Caco-2 (cell line): ENCODE measurements around the gene ZNF511. TPM values are rescaled to one million over a fixed set of nuclear protein-coding genes. Genes with fewer than 3 reads are reported as not detected.

Source experiments
- BruUV-seq: library from RNA; stranded (reverse); fragments of 400-500 nt; replicated peaks from 2 replicates; lab custom pipeline; 2021; lab: Mats Ljungman, UMichigan
- CTCF ChIA-PET: fragments of 300-600 bp; sonication (Branson Sonifier 250); formaldehyde crosslinking; loops from one replicate; lab custom pipeline; 2022; ENCODE audit warnings: antibody characterized with exemption; lab: Charles Lee
- POLR2A ChIA-PET: fragments of 300-600 bp; sonication (Branson Sonifier 250); formaldehyde crosslinking; loops from one replicate; lab custom pipeline; 2022; ENCODE audit warnings: antibody characterized with exemption; lab: Charles Lee
- DNase-seq, 2 experiments: peaks; one replicate each; pipeline versions ENCODE4 v3.0.0 to v3.0.0-alpha.2; 2020 to 2022
- H3K27me3 ChIP-seq: replicated peaks from 2 replicates; pipeline ENCODE4 v1.6.0; 2011; ENCODE audit warnings: low read length; ENCODE audit not compliant: control insufficient read depth, insufficient read depth
- H3K36me3 ChIP-seq: 2 replicates; pipeline ENCODE4 v1.5.1; 2011; ENCODE audit warnings: low read length; ENCODE audit not compliant: control insufficient read depth, insufficient read depth
- H3K4me1 ChIP-seq: fragments of 250-450 bp; sonication (Bioruptor Pico); 2 replicates; pipeline ENCODE4 v1.5.1; 2020; ENCODE audit warnings: mild to moderate bottlenecking
- H3K4me3 ChIP-seq: 2 replicates; pipeline ENCODE4 v1.5.1; 2011; ENCODE audit warnings: low read depth, mild to moderate bottlenecking, control low read depth, low read length
- H3K9me3 ChIP-seq: fragments of 250-450 bp; sonication (Bioruptor Pico); 2 replicates; pipeline ENCODE4 v1.5.1; 2020; ENCODE audit warnings: mild to moderate bottlenecking, moderate library complexity
- H3K27ac Mint-ChIP-seq: one replicate; pipeline ENCODE4 v1.8.0; 2022; ENCODE audit warnings: mixed read lengths; ENCODE audit not compliant: unreplicated experiment
- H3K27me3 Mint-ChIP-seq: one replicate; pipeline ENCODE4 v1.8.0; 2022; ENCODE audit warnings: mixed read lengths; ENCODE audit not compliant: insufficient read depth, unreplicated experiment
- H3K36me3 Mint-ChIP-seq: one replicate; pipeline ENCODE4 v1.8.0; 2022; ENCODE audit warnings: mild to moderate bottlenecking, mixed read lengths; ENCODE audit not compliant: insufficient read depth, unreplicated experiment
- H3K4me1 Mint-ChIP-seq: one replicate; pipeline ENCODE4 v1.8.0; 2022; ENCODE audit warnings: low read depth, mixed read lengths; ENCODE audit not compliant: unreplicated experiment
- H3K4me3 Mint-ChIP-seq: one replicate; pipeline ENCODE4 v1.8.0; 2022; ENCODE audit warnings: mild to moderate bottlenecking, moderate library complexity, mixed read lengths; ENCODE audit not compliant: unreplicated experiment
- H3K9me3 Mint-ChIP-seq: one replicate; pipeline ENCODE4 v1.8.0; 2022; ENCODE audit warnings: mixed read lengths; ENCODE audit not compliant: unreplicated experiment
- intact Hi-C: fragments of 100-400 bp; cut with micrococcal nuclease; formaldehyde crosslinking; loops from one replicate; pipeline ENCODE4 v1.10.0; 2022; ENCODE audit not compliant: unreplicated experiment
- total RNA-seq: library from RNA; stranded (reverse); gene quantifications from 2 replicates; pipeline ENCODE4 v1.2.3, GENCODE V29; 2022
- TF ChIP-seq, protein P1 (sequence below), 2 experiments: fragments of 200-600 bp in 1 of 2; IDR thresholded peaks; 1 replicate in 1 of 2; 2 replicates in 1 of 2; pipeline versions ENCODE4 v1.5.1 to v1.8.0; 2011 to 2022; ENCODE audit warnings: antibody characterized with exemption in 1 of 2, control low read depth in 1 of 2, inconsistent platforms in 1 of 2, low read depth in 1 of 2, low read length in 1 of 2, mild to moderate bottlenecking in 1 of 2, moderate library complexity in 1 of 2; ENCODE audit not compliant: insufficient read depth in 1 of 2, severe bottlenecking in 1 of 2, unreplicated experiment in 1 of 2

The ZNF511 gene
- total RNA-seq, 1 experiment from 2014 or later, result 98.5 TPM

DNA sequence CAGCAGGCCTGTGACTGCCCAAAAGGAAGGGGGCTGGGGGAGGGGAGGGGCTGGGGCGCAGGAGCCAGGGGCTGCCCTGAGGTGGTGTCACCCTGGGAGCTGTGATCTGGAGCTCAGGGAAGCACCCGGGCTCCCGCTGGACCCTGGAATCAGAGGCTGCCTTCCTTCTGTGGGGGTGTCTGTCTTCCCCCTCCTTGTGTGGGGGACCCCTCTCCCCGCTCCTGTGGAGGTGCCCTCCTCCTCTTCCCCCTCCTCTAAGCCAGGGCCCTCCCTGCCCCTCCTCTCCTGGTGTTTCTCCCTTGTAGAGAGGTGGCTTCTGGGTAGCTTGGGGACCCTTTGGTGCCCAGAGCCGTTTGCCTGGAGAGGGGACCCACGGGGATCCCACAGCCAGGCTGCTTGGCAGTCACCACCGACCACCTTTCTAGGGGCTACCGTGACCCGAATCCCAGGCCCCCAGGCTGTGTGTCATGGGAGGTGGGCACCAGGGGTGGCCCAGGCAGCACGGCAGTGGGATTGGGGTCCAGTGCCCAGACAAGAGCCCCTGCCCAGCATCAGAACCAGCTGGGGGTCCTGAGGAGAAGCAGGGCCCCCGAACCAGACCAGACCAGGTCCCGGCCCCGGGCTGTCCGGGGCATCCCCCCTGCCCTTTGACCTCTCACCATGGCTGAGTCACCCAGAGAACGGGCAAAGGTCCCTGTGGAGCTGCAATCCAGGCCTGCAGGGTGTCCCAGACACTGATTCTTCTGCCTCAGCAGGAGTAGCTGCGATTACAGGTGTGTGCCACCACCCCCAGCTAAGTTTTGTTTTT is 39.2 kb downstream of the ZNF511 start:
- H3K4me1 ChIP-seq, result peaks cover 54% of the 10 kb centered on the region
- no peaks in the 10 kb centered on the region for H3K36me3 ChIP-seq
- no peak overlapping the region for H3K4me3 ChIP-seq
- 0 out of 2 replicates have a peak, but pooled peaks cover 3% of the 10 kb centered on the region for H3K9me3 ChIP-seq
- Mint-ChIP-seq H3K36me3 (peaks cover 60% of the 10 kb centered on the region), H3K4me3 (no peak overlapping the region), H3K9me3 (peaks cover 9% of the 10 kb centered on the region), H3K27ac (peak overlapping the region; percentile 36), H3K27me3 (no peaks in the 10 kb centered on the region), H3K4me1 (peaks cover 21% of the 10 kb centered on the region)
- TF ChIP-seq, protein P1, sequence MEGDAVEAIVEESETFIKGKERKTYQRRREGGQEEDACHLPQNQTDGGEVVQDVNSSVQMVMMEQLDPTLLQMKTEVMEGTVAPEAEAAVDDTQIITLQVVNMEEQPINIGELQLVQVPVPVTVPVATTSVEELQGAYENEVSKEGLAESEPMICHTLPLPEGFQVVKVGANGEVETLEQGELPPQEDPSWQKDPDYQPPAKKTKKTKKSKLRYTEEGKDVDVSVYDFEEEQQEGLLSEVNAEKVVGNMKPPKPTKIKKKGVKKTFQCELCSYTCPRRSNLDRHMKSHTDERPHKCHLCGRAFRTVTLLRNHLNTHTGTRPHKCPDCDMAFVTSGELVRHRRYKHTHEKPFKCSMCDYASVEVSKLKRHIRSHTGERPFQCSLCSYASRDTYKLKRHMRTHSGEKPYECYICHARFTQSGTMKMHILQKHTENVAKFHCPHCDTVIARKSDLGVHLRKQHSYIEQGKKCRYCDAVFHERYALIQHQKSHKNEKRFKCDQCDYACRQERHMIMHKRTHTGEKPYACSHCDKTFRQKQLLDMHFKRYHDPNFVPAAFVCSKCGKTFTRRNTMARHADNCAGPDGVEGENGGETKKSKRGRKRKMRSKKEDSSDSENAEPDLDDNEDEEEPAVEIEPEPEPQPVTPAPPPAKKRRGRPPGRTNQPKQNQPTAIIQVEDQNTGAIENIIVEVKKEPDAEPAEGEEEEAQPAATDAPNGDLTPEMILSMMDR (IDR thresholded peaks at IDR 0.05; ENCODE audit: insufficient read depth in 1 of 2, low read depth in 1 of 2, low read length in 1 of 2, severe bottlenecking in 1 of 2, unreplicated experiment in 1 of 2), result peak in 1 of 2 experiments; percentile 17
- intact Hi-C loops, result no loop called here
- H3K27me3 ChIP-seq, result no peaks in the 10 kb centered on the region
- peak; percentile 86 to 91 for DNase-seq
- POLR2A ChIA-PET, result interaction anchor here (0.6 to 1.2 kb wide), 5 partner anchors 9 to 331 kb away, joined by 3 to 14 read pairs (median 3); partner anchors contain the start of gene FUOM
- no TSS peak for BruUV-seq
- CTCF ChIA-PET, result interaction anchor here (0.6 to 1.4 kb wide), 4 partner anchors 10 to 63 kb away, joined by 4 to 10 read pairs (median 6); partner anchors contain the start of gene FUOM

DNA sequence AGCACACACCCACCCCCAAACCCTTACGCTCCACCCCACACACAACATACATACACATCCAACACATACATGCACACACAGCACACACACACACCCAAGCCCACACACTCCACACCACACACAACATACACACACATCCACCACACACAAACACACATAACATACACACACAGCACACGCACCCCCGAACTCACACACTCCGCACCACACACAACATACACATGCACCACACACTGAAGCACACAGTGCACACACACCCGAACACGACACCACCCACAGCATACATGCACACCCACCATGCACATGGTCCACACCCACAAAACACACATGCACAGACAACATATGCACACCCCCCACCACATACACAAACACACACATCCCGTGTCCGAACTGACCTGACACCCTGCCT is 40.5 kb downstream of the ZNF511 start:
- DNase-seq, result no peak
- H3K9me3 Mint-ChIP-seq, result peaks cover 9% of the 10 kb centered on the region

DNA sequence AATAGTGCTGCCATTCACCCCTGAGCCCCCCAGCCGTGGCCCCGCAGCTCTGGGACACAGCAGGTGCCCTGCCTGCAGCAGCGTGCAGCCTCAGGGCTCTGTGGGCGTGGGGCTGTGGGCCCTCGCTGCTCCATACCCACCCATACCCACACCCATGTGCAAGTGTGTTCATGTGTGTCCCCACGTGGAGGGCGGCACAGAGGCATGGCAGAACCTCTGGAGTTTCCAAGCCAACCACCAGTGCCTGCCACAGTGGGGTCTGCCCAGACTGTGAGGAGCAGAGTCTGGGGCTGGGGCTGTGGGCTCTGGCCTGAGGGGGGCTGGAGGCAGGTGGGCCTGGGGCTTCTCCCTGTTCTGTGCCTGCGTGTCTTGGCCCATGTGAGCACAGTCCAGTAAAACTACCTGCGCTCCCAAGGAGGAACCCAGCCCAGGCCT is 40.9 kb downstream of the ZNF511 start:
- no TSS peak for BruUV-seq
- peak overlapping the region; percentile 48 for H3K27ac Mint-ChIP-seq
- no peaks in the 10 kb centered on the region for H3K36me3 ChIP-seq
- no peaks in the 10 kb centered on the region for H3K27me3 Mint-ChIP-seq
- no peaks in the 10 kb centered on the region for H3K27me3 ChIP-seq
- ChIA-PET POLR2A (no interaction called here), CTCF (no interaction called here)
- DNase-seq, result no peak
- H3K9me3 ChIP-seq, result 0 out of 2 replicates have a peak, but pooled peaks cover 3% of the 10 kb centered on the region
- peaks cover 9% of the 10 kb centered on the region for H3K9me3 Mint-ChIP-seq
- no peak overlapping the region for H3K4me3 ChIP-seq
- peaks cover 60% of the 10 kb centered on the region for H3K36me3 Mint-ChIP-seq
- TF ChIP-seq, protein P1 (IDR thresholded peaks at IDR 0.05; ENCODE audit: insufficient read depth in 1 of 2, low read depth in 1 of 2, low read length in 1 of 2, severe bottlenecking in 1 of 2, unreplicated experiment in 1 of 2), result no peak
- peaks cover 16% of the 10 kb centered on the region for H3K4me1 Mint-ChIP-seq
- H3K4me3 Mint-ChIP-seq, result peak overlapping the region; percentile 38
- intact Hi-C loops, result loop anchor here (2.0 kb wide), 1 partner anchor 21 kb away; no protein-coding TSS in a partner anchor
- H3K4me1 ChIP-seq, result peaks cover 47% of the 10 kb centered on the region

More for the DNA sequence above, 40.5 kb downstream of the ZNF511 start:
- Histone ChIP-seq H3K27me3 (no peaks in the 10 kb centered on the region), H3K4me3 (no peak overlapping the region), H3K36me3 (no peaks in the 10 kb centered on the region), H3K4me1 (peaks cover 47% of the 10 kb centered on the region), H3K9me3 (0 out of 2 replicates have a peak, but pooled peaks cover 3% of the 10 kb centered on the region)
- H3K36me3 Mint-ChIP-seq, result peaks cover 60% of the 10 kb centered on the region
- intact Hi-C loops, result no loop called here
- H3K4me1 Mint-ChIP-seq, result peaks cover 16% of the 10 kb centered on the region
- H3K4me3 Mint-ChIP-seq, result peak overlapping the region; percentile 38
- ChIA-PET POLR2A (no interaction called here), CTCF (no interaction called here)
- BruUV-seq, result no TSS peak
- H3K27me3 Mint-ChIP-seq, result no peaks in the 10 kb centered on the region
- peak overlapping the region; percentile 48 for H3K27ac Mint-ChIP-seq
- TF ChIP-seq, protein P1 (IDR thresholded peaks at IDR 0.05; ENCODE audit: insufficient read depth in 1 of 2, low read depth in 1 of 2, low read length in 1 of 2, severe bottlenecking in 1 of 2, unreplicated experiment in 1 of 2), result no peak
